Activated T-cell treated with anti-CD3 and anti-CD28 coated beads, Interleukin-2, amount 50 U/mL, for 72 hours (primary cell): ENCODE data around the gene PGM5. TPM values are rescaled to one million over a fixed set of nuclear protein-coding genes. Genes with fewer than 3 reads are reported as not detected.
"Not testable (repeated sequence)": the region's sequence is repeated elsewhere in the genome, so short reads cannot be mapped to it uniquely, and the experiment has no call there.

Experiments used
- ATAC-seq, 2 donors: fragments of 150-1000 bp; cut with Tn5 transposase; replicated peaks in 1 of 2; 2 replicates each; pipeline ENCODE4 v1.10.0; 2021; ENCODE audit warnings: moderate library complexity in 2 of 2, mild to moderate bottlenecking in 1 of 2
- DNase-seq, 2 donors: peaks; one replicate each; pipeline ENCODE4 v3.0.0; 2021 to 2022; ENCODE audit warnings: mixed read lengths in 1 of 2
- H3K27ac Mint-ChIP-seq: one replicate; pipeline ENCODE4 v1.8.0; 2022; ENCODE audit warnings: mild to moderate bottlenecking, moderate library complexity, mixed read lengths
- H3K27me3 Mint-ChIP-seq: one replicate; pipeline ENCODE4 v1.8.0; 2022; ENCODE audit warnings: low read depth, mixed read lengths
- H3K36me3 Mint-ChIP-seq, 2 donors: one replicate each; pipeline ENCODE4 v1.8.0; 2022; ENCODE audit warnings: mixed read lengths in 2 of 2, mild to moderate bottlenecking in 1 of 2; ENCODE audit not compliant: insufficient read depth in 2 of 2
- H3K4me1 Mint-ChIP-seq: one replicate; pipeline ENCODE4 v1.8.0; 2022; ENCODE audit warnings: low read depth, mixed read lengths
- H3K4me3 Mint-ChIP-seq, 2 donors: one replicate each; pipeline ENCODE4 v1.8.0; 2022; ENCODE audit warnings: mild to moderate bottlenecking in 2 of 2, mixed read lengths in 2 of 2, moderate library complexity in 2 of 2
- H3K9me3 Mint-ChIP-seq, 2 donors: one replicate each; pipeline ENCODE4 v1.8.0; 2022; ENCODE audit warnings: mixed read lengths in 2 of 2
- total RNA-seq, 2 donors: library from RNA; stranded (reverse); gene quantifications; one replicate each; pipeline ENCODE4 v1.2.3, GENCODE V29; 2022

PGM5 gene
- total RNA-seq, 2 donors from 2014 or later: not detected

GRCh38 chr9:68342265-68343025 is 14.0 kb upstream of the PGM5 start:
- not testable (repeated sequence) for H3K4me1 Mint-ChIP-seq, H3K36me3 Mint-ChIP-seq, H3K27ac Mint-ChIP-seq, H3K27me3 Mint-ChIP-seq, H3K9me3 Mint-ChIP-seq, DNase-seq, H3K4me3 Mint-ChIP-seq
- peak; percentile 75 to 78 for ATAC-seq

GRCh38 chr9:68343242-68343641 is 13.2 kb upstream of the PGM5 start:
- not testable (repeated sequence) for H3K9me3 Mint-ChIP-seq, H3K4me1 Mint-ChIP-seq, H3K27me3 Mint-ChIP-seq, H3K4me3 Mint-ChIP-seq, H3K27ac Mint-ChIP-seq, ATAC-seq, H3K36me3 Mint-ChIP-seq, DNase-seq

DNA sequence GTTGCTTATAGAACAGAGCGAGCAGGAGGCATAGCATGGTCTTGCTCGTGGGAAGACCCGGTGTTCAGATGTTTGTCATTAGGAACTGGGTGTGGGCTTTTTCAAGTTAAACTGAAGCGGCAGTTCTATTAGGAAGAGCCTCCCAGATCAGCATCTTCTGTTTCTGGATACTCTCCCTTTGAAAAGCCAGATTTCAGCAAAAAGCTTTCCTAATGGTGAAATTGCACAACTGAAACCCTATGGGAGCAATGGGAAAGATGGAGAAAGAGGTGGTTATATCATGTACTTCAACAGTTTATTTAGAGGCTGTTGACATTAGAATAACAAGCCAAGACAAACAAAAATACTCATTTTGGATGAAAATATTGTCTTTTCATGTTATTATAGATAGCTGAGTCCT is 12.4 kb upstream of the PGM5 start:
- not testable (repeated sequence) for H3K4me3 Mint-ChIP-seq, H3K27me3 Mint-ChIP-seq, ATAC-seq, H3K9me3 Mint-ChIP-seq, H3K4me1 Mint-ChIP-seq, H3K36me3 Mint-ChIP-seq, DNase-seq, H3K27ac Mint-ChIP-seq

GRCh38 chr9:68351689-68352088 is 4.7 kb upstream of the PGM5 start:
- not testable (repeated sequence) for H3K4me3 Mint-ChIP-seq, ATAC-seq, H3K36me3 Mint-ChIP-seq, H3K9me3 Mint-ChIP-seq, H3K4me1 Mint-ChIP-seq, DNase-seq, H3K27ac Mint-ChIP-seq
- H3K27me3 Mint-ChIP-seq: peaks cover 19% of the 10 kb centered on the region

DNA sequence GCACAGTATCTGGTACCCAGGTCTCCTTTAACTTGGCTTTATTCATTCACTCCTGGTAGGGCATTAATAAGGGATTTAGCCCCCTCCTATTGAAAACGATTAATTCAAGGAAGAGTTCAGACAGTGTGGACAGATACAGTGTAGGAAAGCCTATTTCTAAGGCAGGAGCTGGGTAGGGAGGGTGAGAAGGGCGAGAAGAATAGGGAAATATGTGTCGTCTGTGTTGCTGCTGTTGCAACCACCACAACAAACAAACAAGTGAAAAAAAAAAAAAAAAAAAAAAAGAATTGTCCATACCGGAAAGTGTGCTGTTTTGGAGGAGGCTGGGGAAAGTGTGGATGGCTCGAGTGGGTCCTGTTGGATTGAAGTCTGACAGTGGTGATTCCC is 425 bp upstream of the PGM5 start:
- not testable (repeated sequence) for H3K27ac Mint-ChIP-seq, H3K9me3 Mint-ChIP-seq, H3K4me1 Mint-ChIP-seq, ATAC-seq, H3K36me3 Mint-ChIP-seq, DNase-seq
- Mint-ChIP-seq H3K27me3 (peaks cover 22% of the 10 kb centered on the region), H3K4me3 (peak overlapping the region; percentile 69 to 73)

GRCh38 chr9:68357119-68357714 is 806 bp downstream of the PGM5 start:
- not testable (repeated sequence) for H3K9me3 Mint-ChIP-seq, H3K4me1 Mint-ChIP-seq, H3K27ac Mint-ChIP-seq, DNase-seq, H3K36me3 Mint-ChIP-seq
- peaks cover 22% of the 10 kb centered on the region for H3K27me3 Mint-ChIP-seq
- peak; percentile 15 to 26 for ATAC-seq
- H3K4me3 Mint-ChIP-seq: peak overlapping the region; percentile 56 to 78

DNA sequence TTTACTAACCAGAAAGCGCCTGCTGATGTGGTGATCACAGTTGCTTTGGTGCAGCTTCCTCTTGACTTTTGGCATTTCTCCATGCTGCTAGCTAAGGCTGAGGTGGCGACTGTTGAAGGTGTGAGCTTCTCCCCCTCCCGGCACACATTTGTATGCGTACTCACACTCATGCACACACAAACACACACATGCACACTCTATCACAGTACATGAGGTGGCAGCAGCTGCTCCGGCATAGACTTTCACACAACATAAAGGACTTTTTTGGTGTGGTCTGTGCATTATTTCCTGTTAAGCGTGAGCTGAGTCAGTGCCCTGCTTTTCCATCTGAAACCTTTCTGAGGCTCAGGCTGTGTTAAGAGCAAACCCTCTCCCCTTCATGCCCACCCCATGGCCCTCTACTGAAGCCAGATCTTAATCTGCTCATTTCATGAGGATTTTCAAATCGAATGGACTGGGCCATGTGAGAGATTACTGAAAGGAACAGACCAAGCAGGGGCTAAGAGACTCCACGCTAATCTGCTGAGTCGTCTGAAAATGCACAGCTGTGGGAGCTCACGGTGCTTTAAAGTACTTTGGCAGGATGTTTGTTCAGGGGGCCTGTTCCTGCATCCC is 10.6 kb downstream of the PGM5 start:
- peak; percentile 86 to 95 for ATAC-seq

DNA sequence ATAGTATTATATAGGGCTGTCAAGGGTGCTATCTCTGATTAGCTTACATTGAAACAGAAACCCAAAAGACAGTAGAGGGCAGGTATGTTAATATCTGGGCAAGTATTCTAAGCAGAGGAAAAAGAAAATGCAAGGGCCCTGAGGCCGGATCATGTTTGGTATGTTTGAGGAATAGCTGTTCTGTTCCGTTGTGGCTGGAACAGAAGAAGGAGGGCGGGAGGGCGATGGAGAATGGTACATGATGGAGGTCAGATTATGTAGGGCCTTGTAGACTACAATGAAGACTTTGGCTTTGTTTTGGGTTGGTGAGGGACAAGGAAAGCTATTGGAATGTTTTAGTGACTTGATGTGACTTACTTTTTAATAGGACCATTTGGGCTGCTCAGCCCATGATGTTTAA is 19.4 kb downstream of the PGM5 start:
- ATAC-seq, H3K27ac Mint-ChIP-seq, H3K4me3 Mint-ChIP-seq, H3K27me3 Mint-ChIP-seq, DNase-seq, H3K4me1 Mint-ChIP-seq, H3K36me3 Mint-ChIP-seq, H3K9me3 Mint-ChIP-seq: not testable (repeated sequence)

More for the DNA sequence above, 10.6 kb downstream of the PGM5 start:
- not testable (repeated sequence) for H3K27ac Mint-ChIP-seq, H3K9me3 Mint-ChIP-seq, H3K4me1 Mint-ChIP-seq, H3K27me3 Mint-ChIP-seq, H3K36me3 Mint-ChIP-seq
- peak in 1 of 2 donors; percentile 1 for DNase-seq
- peak overlapping the region; percentile 50 to 60 for H3K4me3 Mint-ChIP-seq

DNA sequence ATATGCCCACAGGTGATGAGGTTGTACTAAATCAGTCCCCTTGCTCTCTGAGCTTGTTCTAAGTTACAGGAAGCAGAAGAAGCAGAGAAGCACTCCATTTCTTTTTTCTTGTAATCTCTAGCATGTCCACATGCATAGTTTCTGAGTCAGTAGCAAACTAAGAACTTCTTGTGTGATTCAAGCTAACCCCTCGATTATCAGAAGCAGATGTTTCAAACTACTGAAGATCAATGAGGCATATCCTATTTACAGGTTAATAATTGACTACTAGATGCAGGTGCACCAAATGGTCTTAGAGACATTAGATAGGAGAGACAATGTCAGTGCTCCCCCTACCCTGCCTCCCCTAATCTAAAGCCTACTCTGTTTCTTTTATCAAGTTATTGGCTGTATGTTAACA is 21.3 kb downstream of the PGM5 start:
- not testable (repeated sequence) for H3K36me3 Mint-ChIP-seq, H3K9me3 Mint-ChIP-seq, DNase-seq, H3K4me3 Mint-ChIP-seq, ATAC-seq, H3K27me3 Mint-ChIP-seq, H3K27ac Mint-ChIP-seq, H3K4me1 Mint-ChIP-seq

GRCh38 chr9:68383894-68384293 is 27.5 kb downstream of the PGM5 start:
- not testable (repeated sequence) for H3K4me3 Mint-ChIP-seq, H3K27ac Mint-ChIP-seq

DNA sequence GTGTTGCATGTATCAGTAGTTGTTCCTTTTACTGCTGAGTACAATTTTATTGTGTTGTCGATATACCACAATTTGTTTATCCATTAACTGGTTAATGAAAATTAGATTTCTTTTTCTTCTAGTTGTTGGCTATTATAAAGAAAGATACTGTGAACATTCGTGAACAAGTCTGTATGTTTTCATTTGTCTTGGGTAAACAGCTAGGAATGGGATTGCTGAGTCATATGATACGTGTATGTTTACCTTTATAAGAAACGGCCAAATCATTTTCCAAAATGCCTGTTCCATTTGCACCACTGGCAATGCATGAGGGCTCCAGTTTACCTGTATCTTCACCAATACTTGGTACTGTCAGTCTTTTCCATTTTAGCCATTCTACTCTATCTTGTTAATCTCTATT is 33.1 kb downstream of the PGM5 start:
- H3K4me3 Mint-ChIP-seq, H3K4me1 Mint-ChIP-seq, H3K36me3 Mint-ChIP-seq, H3K27me3 Mint-ChIP-seq, H3K9me3 Mint-ChIP-seq, H3K27ac Mint-ChIP-seq, DNase-seq, ATAC-seq: not testable (repeated sequence)

More at GRCh38 chr9:68383894-68384293, 27.5 kb downstream of the PGM5 start:
- not testable (repeated sequence) for H3K4me1 Mint-ChIP-seq, DNase-seq, H3K9me3 Mint-ChIP-seq, H3K27me3 Mint-ChIP-seq, ATAC-seq, H3K36me3 Mint-ChIP-seq

GRCh38 chr9:68390737-68391136 is 34.3 kb downstream of the PGM5 start:
- H3K27ac Mint-ChIP-seq, DNase-seq, H3K27me3 Mint-ChIP-seq, H3K9me3 Mint-ChIP-seq, H3K4me1 Mint-ChIP-seq, H3K36me3 Mint-ChIP-seq, ATAC-seq, H3K4me3 Mint-ChIP-seq: not testable (repeated sequence)

DNA sequence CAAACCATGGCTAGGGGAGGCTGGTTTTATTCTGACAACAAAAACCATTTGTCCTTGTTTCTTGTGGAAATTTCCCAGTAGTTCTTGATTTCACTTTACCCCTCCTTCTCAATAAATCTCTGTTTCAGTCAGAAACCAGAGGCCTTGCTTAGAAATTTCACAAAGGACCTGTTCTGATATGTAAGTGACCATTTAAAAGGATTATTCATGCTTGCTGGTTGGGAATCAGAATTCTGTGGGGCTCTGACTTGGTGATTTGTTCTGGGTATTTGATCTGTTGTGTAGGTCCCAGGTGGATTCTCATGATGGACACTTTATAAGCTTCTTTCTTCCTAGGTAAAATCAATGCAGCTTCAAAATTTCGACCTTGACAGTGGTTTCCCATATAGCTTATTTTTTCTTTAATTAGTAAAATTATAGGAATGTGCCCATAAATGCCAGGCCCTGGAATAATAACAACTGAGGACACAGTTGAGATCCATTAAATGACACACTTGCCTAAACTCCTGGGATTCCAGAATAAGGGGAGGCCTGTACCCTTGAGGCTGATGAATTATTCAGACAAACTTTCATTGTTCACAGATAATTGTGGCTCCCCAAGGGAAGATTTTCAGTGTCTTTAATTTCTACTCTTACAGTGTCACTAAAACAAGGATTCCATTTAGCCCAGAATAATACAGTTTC is 40.1 kb downstream of the PGM5 start:
- DNase-seq, H3K9me3 Mint-ChIP-seq, H3K4me3 Mint-ChIP-seq, H3K36me3 Mint-ChIP-seq, H3K4me1 Mint-ChIP-seq, H3K27ac Mint-ChIP-seq, ATAC-seq, H3K27me3 Mint-ChIP-seq: not testable (repeated sequence)
